ENCODE data around the gene TAMM41.

Gene TAMM41

DNA sequence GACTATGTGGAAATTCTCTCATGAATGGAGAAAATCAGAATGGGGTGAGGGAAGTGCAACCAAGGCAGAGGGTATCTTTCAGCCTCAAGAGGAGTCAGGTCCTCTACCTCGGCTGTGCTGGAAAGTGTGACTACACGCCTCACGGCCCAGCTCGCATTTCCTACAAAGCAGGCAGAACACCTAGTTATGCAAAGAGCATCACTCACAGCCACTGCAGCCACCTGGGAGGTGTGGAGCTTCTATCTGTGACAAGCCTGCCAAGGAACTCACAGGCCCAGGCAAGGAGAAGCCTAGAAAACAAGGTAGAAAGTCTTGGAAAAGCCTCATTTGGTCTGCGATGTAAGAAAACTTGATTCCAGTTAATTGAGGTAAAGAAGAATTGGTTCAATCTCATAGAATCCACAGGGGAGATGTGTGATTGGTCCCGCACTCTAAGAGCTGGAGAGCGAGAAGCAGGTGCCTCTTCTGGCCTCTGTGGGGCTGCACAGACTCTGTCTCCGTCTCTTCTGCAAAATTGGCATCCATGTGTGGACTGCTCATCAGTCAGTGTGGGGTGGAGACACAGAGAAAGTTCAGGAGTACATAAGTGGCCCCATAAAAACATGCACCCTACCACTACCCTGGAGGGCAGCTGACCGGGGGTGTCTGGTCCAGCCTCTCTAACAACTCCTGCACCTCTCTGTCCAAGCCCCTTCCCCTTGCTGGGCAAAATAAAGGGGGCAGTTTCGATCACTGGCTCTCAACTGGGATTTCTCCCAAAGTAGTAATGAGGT lies 76.8 kb downstream of the TAMM41 start:
- TF ChIP-seq, protein P1, sequence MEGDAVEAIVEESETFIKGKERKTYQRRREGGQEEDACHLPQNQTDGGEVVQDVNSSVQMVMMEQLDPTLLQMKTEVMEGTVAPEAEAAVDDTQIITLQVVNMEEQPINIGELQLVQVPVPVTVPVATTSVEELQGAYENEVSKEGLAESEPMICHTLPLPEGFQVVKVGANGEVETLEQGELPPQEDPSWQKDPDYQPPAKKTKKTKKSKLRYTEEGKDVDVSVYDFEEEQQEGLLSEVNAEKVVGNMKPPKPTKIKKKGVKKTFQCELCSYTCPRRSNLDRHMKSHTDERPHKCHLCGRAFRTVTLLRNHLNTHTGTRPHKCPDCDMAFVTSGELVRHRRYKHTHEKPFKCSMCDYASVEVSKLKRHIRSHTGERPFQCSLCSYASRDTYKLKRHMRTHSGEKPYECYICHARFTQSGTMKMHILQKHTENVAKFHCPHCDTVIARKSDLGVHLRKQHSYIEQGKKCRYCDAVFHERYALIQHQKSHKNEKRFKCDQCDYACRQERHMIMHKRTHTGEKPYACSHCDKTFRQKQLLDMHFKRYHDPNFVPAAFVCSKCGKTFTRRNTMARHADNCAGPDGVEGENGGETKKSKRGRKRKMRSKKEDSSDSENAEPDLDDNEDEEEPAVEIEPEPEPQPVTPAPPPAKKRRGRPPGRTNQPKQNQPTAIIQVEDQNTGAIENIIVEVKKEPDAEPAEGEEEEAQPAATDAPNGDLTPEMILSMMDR (IDR thresholded peaks at IDR 0.05; ENCODE audit: low read depth, low read length, missing control alignments), result no peak
- no peak for DNase-seq (ENCODE audit: low read depth)
- H3K4me3 ChIP-seq (ENCODE audit: low read depth, low read length), result no peak overlapping the region
- in situ Hi-C loops (cut with HindIII; ENCODE audit: low sequenced_read_pairs), result no loop called here

DNA sequence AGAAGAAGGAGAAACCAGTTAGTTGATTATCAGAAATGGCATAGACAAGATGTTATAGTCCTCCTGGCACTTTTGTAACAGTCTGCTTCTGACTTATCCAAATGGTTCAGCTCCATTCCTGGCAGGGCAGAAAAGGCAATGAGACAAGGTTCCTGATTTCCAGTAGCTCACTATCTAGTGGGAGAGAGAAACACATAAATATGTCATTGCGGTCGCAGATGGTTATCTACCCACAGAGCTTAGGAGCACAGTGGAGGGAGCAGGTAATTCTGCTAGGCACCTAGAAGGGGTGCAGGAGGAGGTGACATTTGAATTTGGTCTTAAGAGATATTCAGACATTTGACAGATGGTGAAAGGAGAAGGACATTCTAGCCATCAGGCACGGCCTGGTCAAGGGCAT lies 78.1 kb downstream of the TAMM41 start:
- DNase-seq (ENCODE audit: low read depth), result no peak
- in situ Hi-C loops (cut with HindIII; ENCODE audit: low sequenced_read_pairs), result no loop called here
- H3K4me3 ChIP-seq (ENCODE audit: low read depth, low read length), result no peak overlapping the region
- TF ChIP-seq, protein P1 (IDR thresholded peaks at IDR 0.05; ENCODE audit: low read depth, low read length, missing control alignments), result no peak

DNA sequence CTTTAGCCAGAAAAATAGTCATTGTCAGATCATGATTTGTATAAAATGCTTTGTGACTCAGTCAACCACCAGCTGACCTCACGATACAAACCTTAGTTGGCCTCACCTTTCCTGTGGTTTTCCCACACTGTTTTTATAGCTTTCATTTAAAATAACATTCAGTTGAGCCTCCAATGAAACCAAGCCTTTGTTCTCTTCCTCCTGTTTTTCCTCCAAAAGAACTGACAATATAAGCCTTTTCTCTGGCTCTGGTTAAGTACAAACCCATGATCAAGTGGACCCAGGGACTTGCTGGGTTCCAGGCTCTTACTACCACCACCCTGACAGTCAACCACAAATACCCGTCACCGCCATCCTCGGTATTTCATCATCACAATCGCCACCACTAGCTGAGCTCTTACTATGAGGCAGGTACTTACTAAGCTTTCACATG lies 81.7 kb downstream of the TAMM41 start:
- in situ Hi-C loops (cut with HindIII; ENCODE audit: low sequenced_read_pairs), result no loop called here
- TF ChIP-seq, protein P1 (IDR thresholded peaks at IDR 0.05; ENCODE audit: low read depth, low read length, missing control alignments), result no peak
- H3K4me3 ChIP-seq (ENCODE audit: low read depth, low read length), result no peak overlapping the region
- DNase-seq (ENCODE audit: low read depth), result peak; percentile 93

DNA sequence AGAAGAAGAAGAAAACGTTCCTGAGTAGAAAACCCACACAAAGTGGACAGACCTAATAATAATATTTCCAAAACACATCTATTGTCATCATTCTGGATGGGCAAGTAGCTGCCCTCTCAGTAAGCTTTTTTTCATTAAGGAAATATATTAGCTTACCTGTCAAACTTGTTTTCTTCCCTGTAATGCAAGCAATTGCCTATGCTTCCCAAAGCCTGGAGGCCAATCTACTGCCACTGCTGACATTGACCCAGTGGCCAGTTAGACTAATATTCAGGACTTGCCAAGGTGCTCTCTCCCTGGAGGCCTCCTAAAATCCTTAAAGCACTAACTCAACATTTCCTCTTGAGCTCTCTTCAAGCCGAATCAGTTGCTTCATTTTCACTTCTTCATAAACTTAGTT lies 86.7 kb downstream of the TAMM41 start:
- in situ Hi-C loops (cut with HindIII; ENCODE audit: low sequenced_read_pairs), result no loop called here
- no peak overlapping the region for H3K4me3 ChIP-seq (ENCODE audit: low read depth, low read length)
- TF ChIP-seq, protein P1 (IDR thresholded peaks at IDR 0.05; ENCODE audit: low read depth, low read length, missing control alignments), result no peak
- DNase-seq (ENCODE audit: low read depth), result no peak

DNA sequence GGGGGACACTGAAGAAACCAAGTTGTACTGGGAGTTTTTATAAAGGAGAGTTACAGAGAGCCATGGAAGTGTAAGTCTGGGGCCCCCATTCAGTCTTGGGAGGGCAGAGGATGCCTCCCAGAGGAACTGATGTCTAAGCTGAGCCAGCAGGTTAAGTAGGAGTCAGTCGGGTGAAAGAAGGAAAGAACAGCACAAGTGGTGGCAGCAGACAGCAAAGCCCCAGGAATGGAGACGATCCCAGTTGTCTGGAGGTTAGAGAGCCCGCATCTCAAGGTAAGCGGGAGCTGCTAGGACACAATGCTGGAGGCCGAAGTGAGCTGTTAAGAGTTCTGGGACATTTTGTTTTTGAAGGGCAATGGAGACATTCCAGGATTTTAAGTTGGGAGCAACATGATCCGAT lies 88.8 kb downstream of the TAMM41 start:
- TF ChIP-seq, protein P1 (IDR thresholded peaks at IDR 0.05; ENCODE audit: low read depth, low read length, missing control alignments), result no peak
- in situ Hi-C loops (cut with HindIII; ENCODE audit: low sequenced_read_pairs), result no loop called here
- no peak overlapping the region for H3K4me3 ChIP-seq (ENCODE audit: low read depth, low read length)
- DNase-seq (ENCODE audit: low read depth), result no peak

DNA sequence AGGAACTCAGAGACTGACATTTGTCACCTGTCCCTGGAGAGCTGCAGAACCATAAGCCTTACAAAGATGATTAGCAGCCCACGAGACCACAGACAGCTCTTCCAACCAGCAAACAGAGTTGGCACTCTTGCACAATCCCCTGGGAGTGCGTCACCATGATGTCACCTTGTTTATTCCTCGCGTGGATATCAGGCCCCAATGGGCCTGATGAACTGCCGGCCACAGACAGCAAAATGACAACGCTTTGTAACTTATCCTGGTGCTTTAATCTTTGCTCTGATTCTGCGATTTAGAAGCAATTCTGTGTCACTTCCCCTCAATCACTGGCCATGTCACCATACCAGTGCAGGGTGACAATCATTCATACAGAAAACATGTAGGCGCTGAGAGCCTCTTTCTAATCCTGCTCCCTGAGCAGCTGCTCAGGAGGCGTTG lies 89.2 kb downstream of the TAMM41 start:
- in situ Hi-C loops (cut with HindIII; ENCODE audit: low sequenced_read_pairs), result no loop called here
- no peak overlapping the region for H3K4me3 ChIP-seq (ENCODE audit: low read depth, low read length)
- TF ChIP-seq, protein P1 (IDR thresholded peaks at IDR 0.05; ENCODE audit: low read depth, low read length, missing control alignments), result no peak
- DNase-seq (ENCODE audit: low read depth), result no peak
